GM18498 (cell line): ENCODE measurements around the gene BASP1.
"Not testable (repeated sequence)": the region's sequence is repeated elsewhere in the genome, so short reads cannot be mapped to it uniquely, and the experiment has no call there.

Source experiments
- ATAC-seq: cut with Tn5 transposase; IDR thresholded peaks from one replicate; pipeline ENCODE4 v1.9.1; 2021; ENCODE audit warnings: mild to moderate bottlenecking, moderate library complexity; ENCODE audit not compliant: unreplicated experiment

BASP1 gene

GRCh38 chr5:17282283-17283120, 65.1 kb downstream of the BASP1 start:
- peak; percentile 99 for ATAC-seq

GRCh38 chr5:17283121-17283415, 65.6 kb downstream of the BASP1 start:
- ATAC-seq: no peak

GRCh38 chr5:17287501-17288155, 70.2 kb downstream of the BASP1 start:
- ATAC-seq: no peak

GRCh38 chr5:17288570-17288969, 71.1 kb downstream of the BASP1 start:
- no peak for ATAC-seq

- no peak for ATAC-seq
Measured at GRCh38 chr5:17289681-17290539, 72.5 kb downstream of the BASP1 start.

GRCh38 chr5:17290540-17290974, 73.1 kb downstream of the BASP1 start:
- no peak for ATAC-seq

- no peak for ATAC-seq
Measured at GRCh38 chr5:17292434-17293015, 75.1 kb downstream of the BASP1 start.

GRCh38 chr5:17294639-17295311, 77.3 kb downstream of the BASP1 start:
- no peak for ATAC-seq

- ATAC-seq: no peak
Measured at GRCh38 chr5:17295671-17296070, 78.2 kb downstream of the BASP1 start.

GRCh38 chr5:17302106-17302505, 84.7 kb downstream of the BASP1 start:
- no peak for ATAC-seq

- ATAC-seq: no peak
Measured at GRCh38 chr5:17302604-17303003, 85.2 kb downstream of the BASP1 start.

GRCh38 chr5:17304282-17304681, 86.9 kb downstream of the BASP1 start:
- ATAC-seq: no peak

- ATAC-seq: no peak
Measured at GRCh38 chr5:17305017-17305416, 87.6 kb downstream of the BASP1 start.

GRCh38 chr5:17305964-17306725, 88.7 kb downstream of the BASP1 start:
- no peak for ATAC-seq

GRCh38 chr5:17306726-17307091, 89.3 kb downstream of the BASP1 start:
- ATAC-seq: no peak

GRCh38 chr5:17307440-17307839, 90.0 kb downstream of the BASP1 start:
- not testable (repeated sequence) for ATAC-seq

GRCh38 chr5:17308326-17309065, 91.1 kb downstream of the BASP1 start:
- no peak for ATAC-seq

- ATAC-seq: no peak
Measured at GRCh38 chr5:17309462-17309861, 92.0 kb downstream of the BASP1 start.

- not testable (repeated sequence) for ATAC-seq
Measured at GRCh38 chr5:17310502-17310901, 93.1 kb downstream of the BASP1 start.
